HEK293T (cell line): ENCODE results near the gene NOL9.

Experiments used
- ARNT ChIP-seq: fragments of 450-650 bp; IDR thresholded peaks from 2 replicates; pipeline ENCODE4 v1.6.1; 2017; ENCODE audit warnings: mild to moderate bottlenecking
- BHLHE40 ChIP-seq: fragments of 450-650 bp; IDR thresholded peaks from 2 replicates; pipeline ENCODE4 v1.6.1; 2016; ENCODE audit warnings: mild to moderate bottlenecking, moderate library complexity, borderline replicate concordance
- ELF4 ChIP-seq: fragments of 450-650 bp; IDR thresholded peaks from 2 replicates; pipeline ENCODE4 v1.6.1; 2017; ENCODE audit warnings: antibody characterized with exemption
- FOXA1 ChIP-seq: fragments of 450-650 bp; IDR thresholded peaks from 2 replicates; pipeline ENCODE4 v1.6.1; 2016; ENCODE audit warnings: mild to moderate bottlenecking
- FOXK2 ChIP-seq: fragments of 450-650 bp; IDR thresholded peaks from 2 replicates; pipeline ENCODE4 v1.6.1; 2016; ENCODE audit warnings: mild to moderate bottlenecking
- FOXM1 ChIP-seq: fragments of 450-650 bp; IDR thresholded peaks from 2 replicates; pipeline ENCODE4 v1.6.1; 2017; ENCODE audit warnings: mild to moderate bottlenecking, borderline replicate concordance
- LEF1 ChIP-seq: fragments of 450-650 bp; IDR thresholded peaks from 2 replicates; pipeline ENCODE4 v1.6.1; 2017; ENCODE audit warnings: mild to moderate bottlenecking, borderline replicate concordance
- NFRKB ChIP-seq: fragments of 450-650 bp; IDR thresholded peaks from 2 replicates; pipeline ENCODE4 v1.6.1; 2016; ENCODE audit warnings: mild to moderate bottlenecking, moderate library complexity
- SP1 ChIP-seq: fragments of 450-650 bp; IDR thresholded peaks from 2 replicates; pipeline ENCODE4 v1.6.1; 2017
- SUZ12 ChIP-seq: fragments of 450-650 bp; IDR thresholded peaks from 2 replicates; pipeline ENCODE4 v1.6.1; 2016; ENCODE audit warnings: mild to moderate bottlenecking
- TARDBP ChIP-seq: fragments of 450-650 bp; IDR thresholded peaks from 2 replicates; pipeline ENCODE4 v1.6.1; 2016
- ZNF384 ChIP-seq: fragments of 450-650 bp; IDR thresholded peaks from 2 replicates; pipeline ENCODE4 v1.6.1; 2016
- TF ChIP-seq, protein P1 (sequence below): fragments of 450-650 bp; IDR thresholded peaks from 2 replicates; pipeline ENCODE4 v1.6.1; 2016

DNA sequence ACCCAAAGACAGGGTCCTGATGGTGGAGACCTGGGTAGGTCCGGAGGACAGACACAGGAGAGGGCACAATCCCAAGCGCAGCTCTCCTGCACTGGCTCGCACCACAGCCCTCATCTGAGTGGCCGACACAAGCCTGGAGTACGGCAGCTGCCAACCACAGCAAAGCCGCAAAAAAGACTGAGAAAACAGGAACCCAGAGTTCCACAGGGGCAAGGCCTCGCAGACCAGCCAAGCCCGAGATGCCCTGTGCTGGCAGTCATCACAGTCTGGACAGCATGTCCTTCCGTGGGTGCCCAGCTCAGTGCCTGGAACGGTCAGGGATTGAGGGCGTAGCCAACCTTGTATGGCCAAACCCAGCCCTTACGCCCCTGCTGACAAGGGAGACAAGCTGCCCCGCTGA, 36.9 kb upstream of the NOL9 start:
- TF ChIP-seq, protein P1, sequence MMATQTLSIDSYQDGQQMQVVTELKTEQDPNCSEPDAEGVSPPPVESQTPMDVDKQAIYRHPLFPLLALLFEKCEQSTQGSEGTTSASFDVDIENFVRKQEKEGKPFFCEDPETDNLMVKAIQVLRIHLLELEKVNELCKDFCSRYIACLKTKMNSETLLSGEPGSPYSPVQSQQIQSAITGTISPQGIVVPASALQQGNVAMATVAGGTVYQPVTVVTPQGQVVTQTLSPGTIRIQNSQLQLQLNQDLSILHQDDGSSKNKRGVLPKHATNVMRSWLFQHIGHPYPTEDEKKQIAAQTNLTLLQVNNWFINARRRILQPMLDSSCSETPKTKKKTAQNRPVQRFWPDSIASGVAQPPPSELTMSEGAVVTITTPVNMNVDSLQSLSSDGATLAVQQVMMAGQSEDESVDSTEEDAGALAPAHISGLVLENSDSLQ = no peak
- no peak for TF ChIP-seq FOXM1
- TF ChIP-seq FOXA1 = no peak
- TF ChIP-seq ELF4 = no peak
- no peak for TF ChIP-seq ARNT
- no peak for TF ChIP-seq SP1
- no peak for TF ChIP-seq BHLHE40
- no peak for TF ChIP-seq NFRKB
- TF ChIP-seq TARDBP = no peak
- TF ChIP-seq LEF1 = no peak
- TF ChIP-seq FOXK2 = no peak
- TF ChIP-seq SUZ12 = no peak
- TF ChIP-seq ZNF384 = no peak
